B cell (primary cell): Measurements from ENCODE around the gene RCN2. TPM values are rescaled to one million over a fixed set of nuclear protein-coding genes. Genes with fewer than 3 reads are reported as not detected.
A peak's percentile ranks its signal among the peaks of the same experiment; 100 is the strongest.

ENCODE experiments used
- ATAC-seq: fragments of 200-7000 bp; cut with Tn5 transposase; one replicate; pipeline ENCODE4 v1.10.0; 2021; ENCODE audit warnings: low read depth, mild to moderate bottlenecking, moderate number of reproducible peaks, moderate library complexity
- CTCF ChIA-PET: fragments of 350-600 bp; sonication (Branson Sonifier 250); formaldehyde crosslinking; loops from one replicate; lab custom pipeline; 2021; ENCODE audit warnings: antibody characterized with exemption, inconsistent platforms; lab: Charles Lee
- POLR2A ChIA-PET: fragments of 350-600 bp; sonication (Branson Sonifier 250); formaldehyde crosslinking; loops from one replicate; lab custom pipeline; 2021; ENCODE audit warnings: antibody characterized with exemption; lab: Charles Lee
- DNase-seq: peaks from one replicate; pipeline ENCODE4 v3.0.0; 2013
- H2AFZ ChIP-seq: 2 replicates; pipeline ENCODE4 v1.6.1; 2012; ENCODE audit warnings: mild to moderate bottlenecking, low read depth, low read length; ENCODE audit not compliant: insufficient read depth, poor library complexity, severe bottlenecking
- H3K27ac ChIP-seq, 2 donors: 1 replicate in 1 of 2; 2 replicates in 1 of 2; pipeline ENCODE4 v1.5.1; 2012 to 2013; ENCODE audit warnings: low read length in 2 of 2, mild to moderate bottlenecking in 2 of 2, moderate library complexity in 1 of 2
- H3K27me3 ChIP-seq, 4 experiments: fragments of 200-600 bp in 1 of 4; sonication (generic) in 1 of 4; replicated peaks in 1 of 4; 1 replicate in 2 of 4; 2 replicates in 2 of 4; pipeline versions ENCODE4 v1.6.1 to v1.7.0; 2013 to 2016; ENCODE audit warnings: low read length in 3 of 4, mild to moderate bottlenecking in 2 of 4, mixed read lengths in 1 of 4, moderate library complexity in 1 of 4; ENCODE audit not compliant: insufficient read depth in 4 of 4, control insufficient read depth in 3 of 4; ENCODE audit errors: control extremely low read depth in 1 of 4
- H3K36me3 ChIP-seq, 2 experiments: replicated peaks in 1 of 2; 1 replicate in 1 of 2; 2 replicates in 1 of 2; pipeline versions ENCODE4 v1.6.1 to v1.7.1; 2013; ENCODE audit warnings: low read length in 1 of 2; ENCODE audit not compliant: insufficient read depth in 2 of 2, control insufficient read depth in 1 of 2; ENCODE audit errors: control extremely low read depth in 1 of 2, extremely low read depth in 1 of 2
- H3K4me1 ChIP-seq, 2 donors: fragments of 200-600 bp in 1 of 2; sonication (generic) in 1 of 2; 1 replicate in 1 of 2; 2 replicates in 1 of 2; pipeline versions ENCODE4 v1.5.1 to v1.6.1; 2013 to 2017; ENCODE audit warnings: low read length in 2 of 2; ENCODE audit not compliant: control insufficient read depth in 2 of 2, insufficient read depth in 2 of 2
- H3K4me2 ChIP-seq: replicated peaks from 2 replicates; pipeline ENCODE3; 2012; ENCODE audit warnings: mild to moderate bottlenecking, low read depth, low read length; ENCODE audit not compliant: poor library complexity, severe bottlenecking
- H3K4me3 ChIP-seq, 5 experiments: fragments of 200-600 bp in 1 of 5; sonication (generic) in 1 of 5; 1 replicate in 3 of 5; 2 replicates in 2 of 5; pipeline versions ENCODE4 v1.5.1 to v1.7.0; 2011 to 2016; ENCODE audit warnings: low read length in 4 of 5, mild to moderate bottlenecking in 4 of 5, low read depth in 2 of 5, control low read depth in 1 of 5, moderate library complexity in 1 of 5; ENCODE audit not compliant: insufficient read depth in 1 of 5; ENCODE audit errors: control extremely low read depth in 1 of 5, extremely low read depth in 1 of 5
- H3K79me2 ChIP-seq: fragments of 200-600 bp; sonication (generic); one replicate; pipeline ENCODE4 v1.6.0; 2016; ENCODE audit warnings: low read length; ENCODE audit not compliant: control insufficient read depth, insufficient read depth
- H3K9ac ChIP-seq: fragments of 200-600 bp; sonication (generic); 2 replicates; pipeline ENCODE4 v1.6.1; 2017; ENCODE audit warnings: mild to moderate bottlenecking, low read length, moderate library complexity
- H3K9me3 ChIP-seq, 3 donors: one replicate each; pipeline versions ENCODE4 v1.6.1 to v1.7.1; 2013; ENCODE audit warnings: low read length in 2 of 3; ENCODE audit not compliant: control insufficient read depth in 2 of 3, insufficient read depth in 1 of 3; ENCODE audit errors: control extremely low read depth in 1 of 3
- H4K20me1 ChIP-seq: 2 replicates; pipeline ENCODE4 v1.6.0; 2012; ENCODE audit warnings: mild to moderate bottlenecking, low read length; ENCODE audit not compliant: insufficient read depth, control insufficient read depth, poor library complexity, severe bottlenecking
- H3K27ac Mint-ChIP-seq: one replicate; pipeline ENCODE4 v1.8.0; 2021; ENCODE audit warnings: mixed read lengths
- H3K27me3 Mint-ChIP-seq: one replicate; pipeline ENCODE4 v1.8.0; 2021; ENCODE audit warnings: mixed read lengths
- H3K4me1 Mint-ChIP-seq: one replicate; pipeline ENCODE4 v1.8.0; 2021; ENCODE audit warnings: mixed read lengths
- H3K4me3 Mint-ChIP-seq: one replicate; pipeline ENCODE4 v1.8.0; 2021; ENCODE audit warnings: mixed read lengths
- H3K9me3 Mint-ChIP-seq: one replicate; pipeline ENCODE4 v1.8.0; 2022; ENCODE audit warnings: mixed read lengths; ENCODE audit not compliant: insufficient read depth
- EZH2 ChIP-seq: IDR thresholded peaks from 2 replicates; pipeline ENCODE4 v1.6.1; 2012; ENCODE audit warnings: borderline replicate concordance, low read depth, mild to moderate bottlenecking, moderate library complexity, low read length; ENCODE audit not compliant: insufficient read depth, poor library complexity, severe bottlenecking
- WGBS: methylation state at CpG from one replicate; pipeline ENCODE4 v1.1.5; 2013; ENCODE audit warnings: missing lambda C conversion rate; ENCODE audit not compliant: insufficient coverage; 5-methylcytosine and 5-hydroxymethylcytosine counted together
- intact Hi-C: fragments of 100-400 bp; cut with micrococcal nuclease; formaldehyde crosslinking; loops from one replicate; pipeline ENCODE4 v1.10.0; 2022
- polyA plus RNA-seq: library from polyadenylated mRNA; depleted of rRNA; stranded (reverse); fragments of >200 nt; gene quantifications from 2 replicates; pipeline ENCODE4 v1.2.3, GENCODE V29; 2012
- total RNA-seq, 2 donors: library from RNA; stranded (reverse); fragments of 120-200 nt in 1 of 2; gene quantifications; 1 replicate in 1 of 2; 2 replicates in 1 of 2; pipeline versions ENCODE4 v1.2.3 to v1.2.4, GENCODE V29; 2013 to 2022
- TF ChIP-seq, protein P1 (sequence below): fragments of 200-600 bp; IDR thresholded peaks from one replicate; pipeline ENCODE4 v1.8.0; 2022; ENCODE audit warnings: antibody characterized with exemption, mild to moderate bottlenecking

RCN2 gene
- total and polyA plus RNA-seq, 2 donors (not counting 1 experiment from before 2014, with no cell fraction given) = 16.7 to 27.8 TPM

DNA sequence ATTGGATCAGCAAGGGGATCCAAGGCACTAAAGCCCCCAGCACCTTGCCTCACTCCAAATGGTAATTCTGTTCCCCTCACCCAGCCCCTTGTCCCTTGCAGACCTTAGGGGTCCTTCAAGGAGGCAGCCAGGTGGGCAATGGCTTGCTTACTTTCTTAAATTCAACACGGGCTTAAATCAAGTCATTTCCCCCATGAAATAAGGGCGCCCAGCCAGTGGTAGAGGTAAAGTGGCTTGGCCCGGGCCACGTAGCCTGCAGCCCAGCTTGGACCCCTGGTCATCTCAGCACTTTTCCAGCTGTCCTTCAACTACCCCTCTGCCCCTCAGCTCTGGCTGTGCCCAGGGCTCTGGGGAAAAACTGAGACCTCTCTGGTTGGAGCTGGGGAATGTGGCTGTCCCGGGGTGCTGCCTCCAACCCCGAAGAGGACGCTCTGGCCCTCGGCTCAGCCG, 64.6 kb downstream of the RCN2 start:
- Histone ChIP-seq H3K4me2 (peak overlapping the region; percentile 96), H3K9ac (peak overlapping the region; percentile 91), H3K27ac (peak overlapping the region; percentile 79 to 81), H3K4me1 (peaks cover 43 to 64% of the 10 kb centered on the region in 2 donors), H3K4me3 (peak overlapping the region; percentile 74 to 86 (median 79)), H3K27me3 (no peaks in the 10 kb centered on the region), H3K9me3 (no peaks in the 10 kb centered on the region), H3K79me2 (peaks cover 69% of the 10 kb centered on the region), H3K36me3 (peaks cover 7 to 23% of the 10 kb centered on the region in 2 experiments), H2AFZ (peak overlapping the region; percentile 100), H4K20me1 (peaks cover 34% of the 10 kb centered on the region)
- intact Hi-C loops = loop anchor here (5.0 to 10.0 kb wide), 2 partner anchors 76 to 91 kb away; partner anchors contain the start of genes SCAPER and TSPAN3
- peak overlapping the region; percentile 99 for H3K4me3 Mint-ChIP-seq
- TF ChIP-seq, protein P1, sequence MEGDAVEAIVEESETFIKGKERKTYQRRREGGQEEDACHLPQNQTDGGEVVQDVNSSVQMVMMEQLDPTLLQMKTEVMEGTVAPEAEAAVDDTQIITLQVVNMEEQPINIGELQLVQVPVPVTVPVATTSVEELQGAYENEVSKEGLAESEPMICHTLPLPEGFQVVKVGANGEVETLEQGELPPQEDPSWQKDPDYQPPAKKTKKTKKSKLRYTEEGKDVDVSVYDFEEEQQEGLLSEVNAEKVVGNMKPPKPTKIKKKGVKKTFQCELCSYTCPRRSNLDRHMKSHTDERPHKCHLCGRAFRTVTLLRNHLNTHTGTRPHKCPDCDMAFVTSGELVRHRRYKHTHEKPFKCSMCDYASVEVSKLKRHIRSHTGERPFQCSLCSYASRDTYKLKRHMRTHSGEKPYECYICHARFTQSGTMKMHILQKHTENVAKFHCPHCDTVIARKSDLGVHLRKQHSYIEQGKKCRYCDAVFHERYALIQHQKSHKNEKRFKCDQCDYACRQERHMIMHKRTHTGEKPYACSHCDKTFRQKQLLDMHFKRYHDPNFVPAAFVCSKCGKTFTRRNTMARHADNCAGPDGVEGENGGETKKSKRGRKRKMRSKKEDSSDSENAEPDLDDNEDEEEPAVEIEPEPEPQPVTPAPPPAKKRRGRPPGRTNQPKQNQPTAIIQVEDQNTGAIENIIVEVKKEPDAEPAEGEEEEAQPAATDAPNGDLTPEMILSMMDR = no peak
- TF ChIP-seq EZH2 = no peak
- DNase-seq (no peak), ATAC-seq (no peak)
- ChIA-PET POLR2A (interaction anchor here (0.6 kb wide), 1 partner anchor 82 kb away, joined by 4 read pairs; no protein-coding TSS in a partner anchor), CTCF (interaction anchor here (1.2 to 1.7 kb wide), 2 partner anchors 23 to 29 kb away, joined by 4 to 12 read pairs; no protein-coding TSS in a partner anchor)
- peak overlapping the region; percentile 100 for H3K27ac Mint-ChIP-seq
- H3K27me3 Mint-ChIP-seq = no peaks in the 10 kb centered on the region
- H3K4me1 Mint-ChIP-seq = peaks cover 53% of the 10 kb centered on the region
- H3K9me3 Mint-ChIP-seq = no peaks in the 10 kb centered on the region
- 63% methylated on average over 9 of the region's 9 CpGs for WGBS
